ENCODE measurements around the gene EEPD1. TPM values are rescaled to one million over a fixed set of nuclear protein-coding genes. Genes with fewer than 3 reads are reported as not detected.
A peak's percentile ranks its signal among the peaks of the same experiment; 100 is the strongest.

Gene EEPD1
- total RNA-seq, 4 donors from 2014 or later: 19.0 to 34.2 (median 20.8) TPM

GRCh38 chr7:36288501-36288900 lies 135.4 kb downstream of the EEPD1 start:
- TF ChIP-seq, protein P1, sequence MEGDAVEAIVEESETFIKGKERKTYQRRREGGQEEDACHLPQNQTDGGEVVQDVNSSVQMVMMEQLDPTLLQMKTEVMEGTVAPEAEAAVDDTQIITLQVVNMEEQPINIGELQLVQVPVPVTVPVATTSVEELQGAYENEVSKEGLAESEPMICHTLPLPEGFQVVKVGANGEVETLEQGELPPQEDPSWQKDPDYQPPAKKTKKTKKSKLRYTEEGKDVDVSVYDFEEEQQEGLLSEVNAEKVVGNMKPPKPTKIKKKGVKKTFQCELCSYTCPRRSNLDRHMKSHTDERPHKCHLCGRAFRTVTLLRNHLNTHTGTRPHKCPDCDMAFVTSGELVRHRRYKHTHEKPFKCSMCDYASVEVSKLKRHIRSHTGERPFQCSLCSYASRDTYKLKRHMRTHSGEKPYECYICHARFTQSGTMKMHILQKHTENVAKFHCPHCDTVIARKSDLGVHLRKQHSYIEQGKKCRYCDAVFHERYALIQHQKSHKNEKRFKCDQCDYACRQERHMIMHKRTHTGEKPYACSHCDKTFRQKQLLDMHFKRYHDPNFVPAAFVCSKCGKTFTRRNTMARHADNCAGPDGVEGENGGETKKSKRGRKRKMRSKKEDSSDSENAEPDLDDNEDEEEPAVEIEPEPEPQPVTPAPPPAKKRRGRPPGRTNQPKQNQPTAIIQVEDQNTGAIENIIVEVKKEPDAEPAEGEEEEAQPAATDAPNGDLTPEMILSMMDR (IDR thresholded peaks at IDR 0.05): no peak
- WGBS, 2 donors: 99% methylated on average over 5 of the region's 5 CpGs
- intact Hi-C loops (cut with DNase I; ENCODE audit: low total_unique reads): loop anchor here (10.0 kb wide), 1 partner anchor 104 kb away; no protein-coding TSS in a partner anchor
- H3K4me3 ChIP-seq (ENCODE audit: low read depth, poor library complexity, severe bottlenecking): no peak overlapping the region
- no peak for DNase-seq (ENCODE audit: low spot score in 2 of 2)

DNA sequence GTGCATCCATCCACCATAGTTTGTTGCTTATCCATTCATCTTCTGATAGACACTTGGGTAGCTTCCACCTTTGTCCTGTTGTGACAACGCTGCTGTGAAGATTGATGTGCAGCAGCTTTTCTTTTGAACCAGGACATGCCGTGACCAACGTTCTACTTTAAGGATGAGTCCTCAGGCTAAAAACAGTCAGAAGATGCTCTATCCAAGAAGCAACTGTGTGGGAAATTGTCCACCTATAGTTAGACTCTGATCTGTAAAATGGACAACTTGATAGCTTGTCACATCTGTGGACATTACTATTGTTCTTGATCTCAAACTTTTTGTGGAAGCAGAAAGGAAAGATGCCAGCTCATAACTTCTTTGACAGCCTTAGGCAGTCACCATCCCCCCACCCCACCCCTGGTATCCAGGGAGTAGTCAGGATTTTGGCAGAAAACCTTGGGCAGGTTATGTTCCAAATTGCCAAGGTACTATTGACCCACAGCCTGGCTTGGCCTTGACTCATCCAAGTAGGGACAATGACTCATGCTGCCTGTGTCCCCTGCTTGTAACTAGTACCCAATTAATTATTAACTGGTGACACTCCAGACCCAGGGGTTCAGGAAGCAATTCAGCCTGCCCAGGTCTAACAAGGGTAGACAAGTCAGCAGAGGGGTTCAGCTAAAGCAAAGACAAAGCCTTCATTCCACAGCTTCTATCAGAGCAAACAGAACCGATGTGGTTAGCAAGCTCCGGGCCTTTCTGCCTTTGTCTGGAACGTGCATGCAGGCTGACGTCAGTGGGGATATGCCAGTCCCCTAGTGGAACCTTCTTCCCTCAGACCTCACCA lies 137.0 kb downstream of the EEPD1 start:
- no peak overlapping the region for H3K4me3 ChIP-seq (ENCODE audit: low read depth, poor library complexity, severe bottlenecking)
- DNase-seq (ENCODE audit: low spot score in 2 of 2): no peak
- TF ChIP-seq, protein P1 (IDR thresholded peaks at IDR 0.05): no peak
- no peak for TF ChIP-seq POLR2A (IDR thresholded peaks at IDR 0.05)
- WGBS, 2 donors: 69 to 77% methylated on average over 7 of the region's 7 CpGs
- intact Hi-C loops (cut with DNase I; ENCODE audit: low total_unique reads): loop anchor here (10.0 kb wide), 1 partner anchor 105 kb away; no protein-coding TSS in a partner anchor

- intact Hi-C loops (cut with DNase I; ENCODE audit: low total_unique reads): loop anchor here (1.0 kb wide), 1 partner anchor 307 kb away; no protein-coding TSS in a partner anchor
- no peak for TF ChIP-seq POLR2A (IDR thresholded peaks at IDR 0.05)
- TF ChIP-seq, protein P1 (IDR thresholded peaks at IDR 0.05): peak in 1 of 3 donors; percentile 92
- peak; percentile 87 to 97 for DNase-seq (ENCODE audit: low spot score in 2 of 2)
- no peak overlapping the region for H3K4me3 ChIP-seq (ENCODE audit: low read depth, poor library complexity, severe bottlenecking)
- 19 to 27% methylated on average over 18 of the region's 18 CpGs for WGBS, 2 donors
These were observed 138.6 kb downstream of the EEPD1 start for GRCh38 chr7:36291387-36292316.

DNA sequence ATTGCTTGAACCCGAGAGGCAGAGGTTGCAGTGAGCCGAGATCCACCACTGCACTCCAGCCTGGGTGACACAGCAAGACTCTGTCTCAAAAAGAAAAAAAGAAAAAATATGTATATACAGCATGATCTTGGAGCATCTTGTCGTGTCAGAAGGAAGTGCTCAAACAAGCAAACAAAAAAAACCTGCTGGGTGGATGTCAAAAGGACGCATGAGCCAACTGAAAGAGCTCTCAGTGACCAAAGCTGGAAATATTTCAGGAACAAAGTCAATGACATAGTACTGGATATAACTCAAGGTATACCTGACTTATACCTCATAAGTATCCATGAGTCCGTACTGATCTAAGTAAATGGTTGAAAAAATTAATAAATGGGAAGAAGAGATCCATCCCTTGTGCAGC lies 142.0 kb downstream of the EEPD1 start:
- DNase-seq (ENCODE audit: low spot score in 2 of 2): no peak
- intact Hi-C loops (cut with DNase I; ENCODE audit: low total_unique reads): no loop called here
- 74 to 78% methylated on average over 5 of the region's 5 CpGs for whole genome bisulfite sequencing, 2 donors
- TF ChIP-seq, protein P1 (IDR thresholded peaks at IDR 0.05): no peak
- TF ChIP-seq POLR2A (IDR thresholded peaks at IDR 0.05): no peak
- H3K4me3 ChIP-seq (ENCODE audit: low read depth, poor library complexity, severe bottlenecking): no peak overlapping the region

- no peak for DNase-seq (ENCODE audit: low spot score in 2 of 2)
- no peak for TF ChIP-seq POLR2A (IDR thresholded peaks at IDR 0.05)
- TF ChIP-seq, protein P1 (IDR thresholded peaks at IDR 0.05): no peak
- intact Hi-C loops (cut with DNase I; ENCODE audit: low total_unique reads): no loop called here
- WGBS, 2 donors: 95 to 100% methylated on average over 1 of the region's 1 CpG
- H3K4me3 ChIP-seq (ENCODE audit: low read depth, poor library complexity, severe bottlenecking): no peak overlapping the region
These were observed 143.2 kb downstream of the EEPD1 start for GRCh38 chr7:36296284-36296683.
